Right atrium auricular region (tissue), 2 donors: ENCODE results near the gene CD63. TPM values are rescaled to one million over a fixed set of nuclear protein-coding genes. Genes with fewer than 3 reads are reported as not detected.

Source experiments
- DNase-seq: peaks from one replicate; pipeline ENCODE4 v3.0.0-alpha.2; 2019; ENCODE audit warnings: low spot score
- H3K27ac ChIP-seq, 2 donors: fragments of 200-600 bp; sonication (generic); 1 replicate in 1 of 2; 2 replicates in 1 of 2; pipeline ENCODE4 v1.5.1; 2016 to 2019
- H3K27me3 ChIP-seq, 2 donors: fragments of 200-600 bp; sonication (generic); one replicate each; pipeline versions ENCODE4 v1.5.1 to v1.6.0; 2017 to 2019
- H3K36me3 ChIP-seq: fragments of 200-600 bp; sonication (generic); one replicate; pipeline ENCODE4 v1.5.1; 2016
- H3K4me1 ChIP-seq, 2 donors: fragments of 200-600 bp; sonication (generic); one replicate each; pipeline versions ENCODE4 v1.5.1 to v1.6.0; 2017 to 2019
- H3K4me3 ChIP-seq, 2 donors: fragments of 200-600 bp; sonication (generic); 1 replicate in 1 of 2; 2 replicates in 1 of 2; pipeline ENCODE4 v1.5.1; 2017 to 2019; ENCODE audit warnings: mild to moderate bottlenecking in 1 of 2, moderate library complexity in 1 of 2
- H3K9me3 ChIP-seq, 2 donors: fragments of 200-600 bp; sonication (generic); one replicate each; pipeline ENCODE4 v1.5.1; 2019
- total RNA-seq, 2 donors: library from RNA; depleted of rRNA; stranded (reverse); fragments of >200 nt; gene quantifications; one replicate each; pipeline ENCODE4 v1.1.0, GENCODE V29; 2016
- TF ChIP-seq, protein P1 (sequence below), 2 donors: fragments of 200-600 bp; sonication (generic); IDR thresholded peaks; one replicate each; pipeline ENCODE4 v1.5.1; 2019; ENCODE audit warnings: antibody characterized with exemption in 2 of 2

The CD63 gene
- total RNA-seq, 2 donors from 2014 or later: 1,041 to 1,122 TPM

DNA sequence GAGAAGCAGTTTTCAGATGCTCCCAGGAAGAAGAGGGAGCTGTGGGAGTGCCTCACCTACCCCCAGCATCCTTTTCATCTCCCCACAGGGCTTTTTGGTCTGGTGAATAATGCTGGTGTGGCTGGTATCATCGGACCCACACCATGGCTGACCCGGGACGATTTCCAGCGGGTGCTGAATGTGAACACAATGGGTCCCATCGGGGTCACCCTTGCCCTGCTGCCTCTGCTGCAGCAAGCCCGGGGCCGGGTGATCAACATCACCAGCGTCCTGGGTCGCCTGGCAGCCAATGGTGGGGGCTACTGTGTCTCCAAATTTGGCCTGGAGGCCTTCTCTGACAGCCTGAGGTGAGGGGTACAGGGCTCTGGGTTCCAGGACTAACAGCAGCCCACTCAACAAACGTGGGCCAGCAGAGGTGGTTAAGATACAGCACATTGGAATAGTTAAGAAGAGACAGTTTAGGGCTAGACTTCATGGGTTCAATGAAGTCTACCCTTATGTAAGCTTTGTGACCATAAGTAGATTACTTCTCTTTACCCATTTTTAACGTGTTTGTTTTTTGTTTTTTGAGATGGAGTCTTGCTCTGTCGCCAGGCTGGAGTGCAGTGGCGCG lies 7.1 kb downstream of the CD63 start:
- TF ChIP-seq, protein P1, sequence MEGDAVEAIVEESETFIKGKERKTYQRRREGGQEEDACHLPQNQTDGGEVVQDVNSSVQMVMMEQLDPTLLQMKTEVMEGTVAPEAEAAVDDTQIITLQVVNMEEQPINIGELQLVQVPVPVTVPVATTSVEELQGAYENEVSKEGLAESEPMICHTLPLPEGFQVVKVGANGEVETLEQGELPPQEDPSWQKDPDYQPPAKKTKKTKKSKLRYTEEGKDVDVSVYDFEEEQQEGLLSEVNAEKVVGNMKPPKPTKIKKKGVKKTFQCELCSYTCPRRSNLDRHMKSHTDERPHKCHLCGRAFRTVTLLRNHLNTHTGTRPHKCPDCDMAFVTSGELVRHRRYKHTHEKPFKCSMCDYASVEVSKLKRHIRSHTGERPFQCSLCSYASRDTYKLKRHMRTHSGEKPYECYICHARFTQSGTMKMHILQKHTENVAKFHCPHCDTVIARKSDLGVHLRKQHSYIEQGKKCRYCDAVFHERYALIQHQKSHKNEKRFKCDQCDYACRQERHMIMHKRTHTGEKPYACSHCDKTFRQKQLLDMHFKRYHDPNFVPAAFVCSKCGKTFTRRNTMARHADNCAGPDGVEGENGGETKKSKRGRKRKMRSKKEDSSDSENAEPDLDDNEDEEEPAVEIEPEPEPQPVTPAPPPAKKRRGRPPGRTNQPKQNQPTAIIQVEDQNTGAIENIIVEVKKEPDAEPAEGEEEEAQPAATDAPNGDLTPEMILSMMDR (IDR thresholded peaks at IDR 0.05): no peak
- H3K4me1 ChIP-seq: peaks cover 0 to 88% of the 10 kb centered on the region in 2 donors
- no peaks in the 10 kb centered on the region for H3K27me3 ChIP-seq
- peak overlapping the region; percentile 93 to 95 for H3K27ac ChIP-seq
- no peak for DNase-seq
- no peak overlapping the region for H3K4me3 ChIP-seq
- H3K36me3 ChIP-seq: peaks cover 27% of the 10 kb centered on the region
- H3K9me3 ChIP-seq: no peaks in the 10 kb centered on the region

DNA sequence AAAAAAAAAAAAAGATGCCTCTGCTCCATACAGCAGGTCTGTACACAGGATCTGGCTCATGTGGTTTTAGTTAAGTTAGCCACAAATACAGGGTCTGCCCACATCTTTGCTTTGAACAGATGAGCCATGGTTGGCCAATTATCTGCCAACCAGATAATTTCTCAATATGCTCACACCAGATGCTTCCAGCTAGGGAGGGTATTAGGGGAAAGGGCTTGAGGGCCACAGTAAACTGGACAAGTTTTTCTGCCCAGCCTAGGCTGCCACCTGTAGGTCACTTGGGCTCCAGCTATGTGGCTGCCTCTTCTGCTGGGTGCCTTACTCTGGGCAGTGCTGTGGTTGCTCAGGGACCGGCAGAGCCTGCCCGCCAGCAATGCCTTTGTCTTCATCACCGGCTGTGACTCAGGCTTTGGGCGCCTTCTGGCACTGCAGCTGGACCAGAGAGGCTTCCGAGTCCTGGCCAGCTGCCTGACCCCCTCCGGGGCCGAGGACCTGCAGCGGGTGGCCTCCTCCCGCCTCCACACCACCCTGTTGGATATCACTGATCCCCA lies 7.8 kb downstream of the CD63 start:
- Histone ChIP-seq H3K36me3 (peaks cover 20% of the 10 kb centered on the region), H3K4me3 (no peak overlapping the region)
- TF ChIP-seq, protein P1 (IDR thresholded peaks at IDR 0.05): peak; percentile 48 to 69

DNA sequence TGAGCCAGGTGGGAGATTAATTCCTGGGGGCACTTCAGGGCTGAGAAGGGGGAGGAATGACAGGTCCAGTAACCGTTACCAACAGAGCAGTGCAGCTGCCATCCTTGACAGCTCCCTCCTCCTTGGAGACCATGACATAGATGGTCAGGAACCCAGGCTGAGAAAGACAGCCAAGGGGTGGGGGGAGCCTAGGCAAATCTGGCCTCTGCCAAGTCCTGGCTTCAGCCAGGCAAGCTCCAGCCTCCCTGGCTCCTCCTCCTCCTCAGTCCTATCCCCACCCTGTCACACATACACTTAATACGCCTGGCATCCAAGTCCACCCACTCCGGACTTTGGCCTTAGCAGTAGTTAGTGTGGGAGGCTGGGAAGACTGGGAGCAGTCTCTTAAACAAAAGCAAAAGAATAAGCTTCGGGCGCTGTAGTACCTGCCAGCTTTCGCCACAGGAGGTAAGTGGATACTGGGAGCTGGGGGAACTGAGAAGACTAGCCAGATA lies 8.7 kb downstream of the CD63 start, which contains the start of gene RDH5:
TSS of gene RDH5 (plus strand) at position 323 of the 494 bp plus-strand sequence. CDS start 792 bp downstream, outside the sequence.
- DNase-seq: peak; percentile 90
- Histone ChIP-seq H3K9me3 (no peaks in the 10 kb centered on the region), H3K36me3 (peaks cover 11% of the 10 kb centered on the region), H3K4me1 (peaks cover 0 to 88% of the 10 kb centered on the region in 2 donors), H3K4me3 (peak within 1 kb of the TSS in 1 of 2 donors; percentile 15), H3K27ac (peak within 1 kb of the TSS; percentile 93 to 95), H3K27me3 (no peaks in the 10 kb centered on the region)
- TF ChIP-seq, protein P1 (IDR thresholded peaks at IDR 0.05): no peak

More for the DNA sequence above, 7.8 kb downstream of the CD63 start:
- H3K27me3 ChIP-seq: no peaks in the 10 kb centered on the region
- peak overlapping the region; percentile 93 to 95 for H3K27ac ChIP-seq
- H3K4me1 ChIP-seq: peaks cover 0 to 88% of the 10 kb centered on the region in 2 donors
- peak; percentile 84 for DNase-seq
- H3K9me3 ChIP-seq: no peaks in the 10 kb centered on the region

DNA sequence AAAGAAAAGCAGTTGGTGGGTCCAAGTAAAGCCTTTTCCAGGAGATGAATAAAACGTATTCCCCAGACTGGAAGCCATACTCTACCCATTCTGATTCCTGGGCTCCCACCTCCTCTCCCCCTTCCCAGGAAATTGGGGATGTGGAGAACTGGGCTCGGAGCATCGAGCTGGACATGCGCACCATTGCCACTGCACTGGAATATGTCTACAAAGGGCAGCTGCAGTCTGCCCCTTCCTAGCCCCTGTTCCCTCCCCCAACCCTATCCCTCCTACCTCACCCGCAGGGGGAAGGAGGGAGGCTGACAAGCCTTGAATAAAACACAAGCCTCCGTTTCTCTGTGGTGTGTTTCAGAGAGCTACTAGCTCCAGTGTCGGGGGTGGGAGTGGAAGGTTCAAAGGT lies 9.4 kb downstream of the CD63 start:
- no peak overlapping the region for H3K4me3 ChIP-seq
- peaks cover 6% of the 10 kb centered on the region for H3K36me3 ChIP-seq
- H3K27ac ChIP-seq: peak overlapping the region; percentile 93 to 95
- H3K27me3 ChIP-seq: no peaks in the 10 kb centered on the region
- peaks cover 0 to 86% of the 10 kb centered on the region in 2 donors for H3K4me1 ChIP-seq
- no peak for DNase-seq
- H3K9me3 ChIP-seq: no peaks in the 10 kb centered on the region
- TF ChIP-seq, protein P1 (IDR thresholded peaks at IDR 0.05): no peak

DNA sequence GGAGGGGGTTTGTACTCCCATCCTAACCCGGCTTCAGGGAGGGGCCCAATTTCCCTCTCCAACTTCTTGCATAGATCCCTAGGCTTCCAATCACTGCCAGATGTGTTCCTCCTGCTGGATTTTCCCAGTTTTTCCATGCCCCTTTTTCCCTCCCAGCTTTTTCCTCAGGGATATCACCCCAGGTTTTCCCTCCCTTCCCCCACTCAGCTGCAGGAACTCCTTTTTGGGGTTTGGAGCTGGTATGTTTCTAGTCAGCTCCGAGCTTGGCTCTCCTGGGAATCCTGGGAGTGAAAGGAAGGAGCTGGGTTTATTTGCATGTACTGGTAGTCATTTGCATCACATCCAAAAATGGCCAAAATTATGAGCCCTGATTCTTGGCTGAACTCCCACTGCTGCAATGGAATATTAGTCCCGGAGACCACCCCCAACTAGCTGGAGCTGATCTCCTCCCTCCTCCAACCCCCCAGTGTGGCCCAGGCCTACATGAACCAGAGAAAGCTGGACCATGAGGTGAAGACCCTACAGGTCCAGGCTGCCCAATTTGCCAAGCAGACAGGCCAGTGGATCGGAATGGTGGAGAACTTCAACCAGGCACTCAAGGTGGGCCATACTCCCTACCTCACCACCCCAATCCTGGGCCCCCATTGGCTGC lies 10.1 kb downstream of the CD63 start:
- H3K4me1 ChIP-seq: peaks cover 0 to 82% of the 10 kb centered on the region in 2 donors
- no peak for DNase-seq

More for the DNA sequence above, 10.1 kb downstream of the CD63 start:
- Histone ChIP-seq H3K4me3 (no peak overlapping the region), H3K27me3 (no peaks in the 10 kb centered on the region), H3K9me3 (no peaks in the 10 kb centered on the region), H3K36me3 (peaks cover under 1% of the 10 kb centered on the region), H3K27ac (peak overlapping the region; percentile 93 to 95)
- TF ChIP-seq, protein P1 (IDR thresholded peaks at IDR 0.05): no peak
